NCI-H1105 treated with DMSO at 0.1 percent for 48 hours (cell line): ENCODE data around the gene MAP3K15.

Experiments
- DNase-seq: peaks from one replicate; lab custom pipeline; 2025; lab: John Stamatoyannopoulos, UW

Gene MAP3K15

DNA sequence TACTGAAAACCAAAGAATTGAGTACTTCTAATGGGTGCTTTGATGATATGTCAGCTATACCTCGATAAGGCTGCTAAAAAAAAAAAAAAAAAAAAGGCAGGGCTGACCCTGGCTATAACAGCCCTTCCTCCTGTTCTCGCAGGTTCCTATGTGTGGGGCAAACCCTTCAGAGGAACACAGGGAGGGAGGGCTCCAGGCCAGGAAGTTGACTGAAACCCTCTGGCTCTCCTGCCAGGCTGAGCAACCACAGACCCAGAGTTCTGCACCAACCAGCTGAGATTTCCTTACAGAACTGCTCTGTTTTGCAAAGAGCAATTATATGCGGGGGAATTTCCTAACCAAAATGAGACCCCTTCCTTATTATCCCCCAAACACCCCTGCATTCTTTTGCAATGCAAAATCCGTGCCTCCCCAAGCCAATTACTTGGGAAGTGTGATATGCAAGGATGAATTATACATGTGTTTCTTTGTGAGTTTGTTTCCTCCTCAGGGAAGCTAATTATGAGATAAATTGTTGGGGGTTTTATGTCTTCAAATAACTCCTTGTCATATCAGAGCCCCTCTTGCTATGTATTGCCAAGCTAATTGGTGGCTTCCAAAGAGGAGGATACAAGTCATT is 126.0 kb downstream of the MAP3K15 start:
- no peak for DNase-seq

DNA sequence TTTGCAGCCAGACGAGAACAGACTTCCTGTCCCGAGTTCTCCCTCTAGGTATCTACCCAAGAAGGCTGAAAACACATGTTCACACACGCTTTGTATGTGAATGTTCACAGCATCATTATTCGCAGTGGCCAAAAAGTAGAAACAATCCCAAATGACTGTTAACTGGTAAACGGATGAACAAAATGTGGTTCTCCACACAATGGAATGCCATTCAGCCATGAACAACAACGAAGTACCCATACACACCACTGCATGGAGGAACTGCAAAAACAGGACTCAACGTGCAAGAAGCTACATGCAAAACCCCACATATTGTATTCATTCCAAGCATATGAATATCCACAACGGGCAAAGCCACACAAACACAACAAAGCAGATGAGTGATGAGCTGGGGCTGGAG is 126.6 kb downstream of the MAP3K15 start:
- no peak for DNase-seq

DNA sequence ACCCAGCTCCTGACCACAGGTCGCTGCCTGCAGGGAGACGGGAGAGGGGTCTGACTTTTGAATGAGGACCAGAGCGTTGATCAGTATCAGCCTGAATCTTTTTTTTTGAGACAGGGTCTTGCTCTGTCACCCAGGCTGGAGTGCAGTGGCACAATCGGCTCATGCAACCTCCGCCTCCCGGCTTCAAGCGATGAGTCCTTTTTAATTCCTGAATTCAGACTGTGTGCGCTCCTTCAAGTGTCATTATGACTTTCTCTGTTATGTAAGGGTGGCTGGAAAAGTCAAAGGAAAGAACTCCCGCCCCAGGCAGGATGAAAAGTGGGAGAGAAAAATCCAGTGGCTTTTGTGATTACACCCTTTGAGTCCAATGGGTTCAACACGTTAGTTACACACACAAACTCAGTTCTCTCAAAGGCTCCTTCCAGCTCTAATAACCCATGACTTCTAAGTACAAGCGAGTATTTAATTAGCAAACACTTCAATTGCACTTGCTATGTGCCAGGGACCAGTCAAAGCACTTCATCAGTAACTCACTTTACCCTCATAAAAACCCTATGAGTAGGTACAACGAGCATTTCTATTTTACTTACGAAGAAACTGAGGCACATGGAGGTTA is 127.1 kb downstream of the MAP3K15 start:
- no peak for DNase-seq

DNA sequence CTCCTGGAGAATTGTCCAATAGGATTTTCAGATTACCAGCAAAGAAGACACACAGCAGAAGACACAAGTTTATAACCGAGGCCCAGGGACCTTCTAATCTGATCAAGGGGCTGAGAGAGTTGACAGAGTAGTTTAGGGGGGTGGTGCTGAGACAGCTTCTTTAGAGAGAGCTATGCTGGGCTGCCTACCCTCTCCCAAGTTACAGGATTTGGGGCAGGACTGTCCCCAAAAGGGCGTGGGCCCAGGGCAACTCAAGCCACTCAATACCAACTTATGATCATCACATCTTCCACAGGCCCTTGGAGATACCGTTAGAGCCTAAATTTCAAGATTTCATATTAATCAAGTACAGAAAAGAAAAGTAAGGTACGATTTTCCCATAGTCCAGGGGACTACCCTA is 128.6 kb downstream of the MAP3K15 start:
- no peak for DNase-seq

DNA sequence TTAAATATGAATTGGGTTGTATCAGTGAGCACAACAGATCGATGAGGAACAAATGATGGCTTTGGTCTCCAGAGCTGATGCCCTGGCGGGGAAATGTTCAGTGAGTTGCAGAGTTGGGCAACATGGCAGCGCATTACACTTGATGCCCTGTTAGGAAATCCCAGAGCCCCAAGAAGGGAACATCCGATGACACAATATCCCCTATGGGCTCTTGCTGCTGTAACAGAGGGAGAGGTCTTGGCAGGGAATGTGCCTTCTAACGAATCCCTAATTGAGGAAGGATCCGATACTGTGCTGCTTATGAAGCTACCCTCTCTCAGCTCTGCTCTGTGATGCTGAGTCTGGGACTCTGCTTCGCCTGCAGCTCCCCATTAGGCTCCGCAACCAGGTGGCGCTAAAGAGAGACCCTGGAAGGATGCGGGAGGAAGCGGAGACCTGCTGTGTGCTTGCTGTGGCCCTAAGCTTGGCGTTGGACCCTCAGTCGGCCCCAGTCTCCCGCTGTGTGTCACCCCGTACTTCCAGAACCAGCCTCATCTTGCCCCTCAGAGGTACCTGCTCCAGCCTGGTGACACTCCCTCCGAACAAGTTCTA is 132.7 kb downstream of the MAP3K15 start:
- DNase-seq: no peak

DNA sequence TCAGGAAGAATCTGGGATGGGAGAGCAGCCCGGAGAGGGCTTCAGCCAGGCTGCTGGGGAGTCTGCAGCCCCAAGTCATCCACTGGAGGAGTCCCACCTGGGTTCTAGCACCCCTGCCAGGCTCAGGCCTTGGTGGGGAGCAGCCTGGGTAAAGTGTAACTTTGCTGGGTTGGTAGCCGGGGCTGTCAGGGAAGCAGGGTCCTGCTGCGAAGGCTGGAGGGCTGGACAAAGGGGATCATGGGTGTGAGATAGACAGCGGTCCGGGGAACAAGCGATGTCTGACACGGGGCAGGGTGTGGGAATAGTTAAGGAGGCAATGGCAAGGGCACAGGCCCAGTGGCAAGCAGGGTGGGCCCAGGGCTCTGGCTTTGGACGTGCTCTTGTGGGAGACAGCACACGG is 134.0 kb downstream of the MAP3K15 start:
- no peak for DNase-seq

DNA sequence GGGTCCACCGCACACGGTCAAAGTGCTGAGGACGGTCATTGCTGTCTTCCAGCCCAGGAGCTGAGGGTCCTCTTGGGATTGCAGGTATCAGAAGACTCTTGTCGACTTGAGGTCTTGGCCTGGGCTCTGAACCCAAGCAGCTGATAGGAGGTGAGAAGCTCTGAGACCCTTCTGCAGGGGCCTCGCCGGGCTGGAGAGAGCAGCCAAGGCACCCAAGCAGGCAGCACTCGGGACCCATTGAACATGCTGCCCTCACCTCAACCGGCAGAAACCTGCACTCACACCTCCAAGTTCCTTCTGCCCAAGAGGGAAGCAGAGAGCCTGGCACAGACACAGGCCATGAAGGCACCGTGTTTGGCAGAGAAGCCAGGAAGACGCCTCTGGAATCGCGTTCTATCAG is 137.5 kb downstream of the MAP3K15 start:
- no peak for DNase-seq

DNA sequence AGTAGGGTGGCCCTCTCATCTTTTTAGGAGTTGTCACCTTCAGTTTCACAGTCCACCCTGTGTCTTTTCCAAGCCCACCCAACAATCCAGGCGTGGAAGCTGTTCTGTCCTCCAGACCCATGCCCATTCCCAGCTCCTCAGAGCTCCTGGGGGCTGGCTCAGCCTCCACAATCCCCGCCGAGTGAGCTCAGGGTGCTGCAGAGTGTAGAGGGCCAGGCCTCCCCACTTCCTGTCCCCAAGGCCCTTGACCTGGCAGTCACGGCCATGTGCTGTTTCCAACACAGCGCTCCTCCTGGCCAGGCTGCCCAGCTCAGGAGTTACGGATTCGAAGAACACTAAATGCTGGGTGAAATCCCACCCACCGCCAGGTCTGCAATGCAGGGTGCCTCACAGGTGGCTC is 139.8 kb downstream of the MAP3K15 start:
- DNase-seq: no peak

DNA sequence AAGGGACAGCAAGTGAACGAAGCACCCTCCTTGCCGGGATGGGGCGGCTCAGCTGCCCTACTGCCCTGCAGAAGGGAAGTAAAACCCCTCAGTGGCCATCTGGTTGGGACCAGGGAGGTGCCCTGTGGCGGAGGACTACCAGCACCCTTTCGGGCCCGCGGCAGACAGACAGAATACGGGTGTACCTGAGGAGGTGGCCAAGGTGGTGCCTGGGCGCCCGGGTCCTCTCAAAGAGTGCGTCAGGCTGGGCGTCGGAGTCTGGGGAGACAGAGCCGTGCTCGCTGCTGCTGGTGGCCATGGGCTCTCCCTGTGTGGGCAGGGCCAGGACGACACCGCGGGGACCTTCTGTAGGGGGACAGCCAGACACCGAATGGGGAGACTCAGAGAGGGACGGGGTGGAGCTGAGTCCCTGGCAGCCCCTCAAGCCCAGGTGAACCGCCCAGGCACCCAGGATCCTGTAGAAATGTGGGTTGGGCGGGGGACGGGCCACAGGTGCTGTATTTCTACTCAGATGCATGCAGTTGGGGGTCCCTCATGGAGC is 141.9 kb downstream of the MAP3K15 start:
- DNase-seq: no peak

DNA sequence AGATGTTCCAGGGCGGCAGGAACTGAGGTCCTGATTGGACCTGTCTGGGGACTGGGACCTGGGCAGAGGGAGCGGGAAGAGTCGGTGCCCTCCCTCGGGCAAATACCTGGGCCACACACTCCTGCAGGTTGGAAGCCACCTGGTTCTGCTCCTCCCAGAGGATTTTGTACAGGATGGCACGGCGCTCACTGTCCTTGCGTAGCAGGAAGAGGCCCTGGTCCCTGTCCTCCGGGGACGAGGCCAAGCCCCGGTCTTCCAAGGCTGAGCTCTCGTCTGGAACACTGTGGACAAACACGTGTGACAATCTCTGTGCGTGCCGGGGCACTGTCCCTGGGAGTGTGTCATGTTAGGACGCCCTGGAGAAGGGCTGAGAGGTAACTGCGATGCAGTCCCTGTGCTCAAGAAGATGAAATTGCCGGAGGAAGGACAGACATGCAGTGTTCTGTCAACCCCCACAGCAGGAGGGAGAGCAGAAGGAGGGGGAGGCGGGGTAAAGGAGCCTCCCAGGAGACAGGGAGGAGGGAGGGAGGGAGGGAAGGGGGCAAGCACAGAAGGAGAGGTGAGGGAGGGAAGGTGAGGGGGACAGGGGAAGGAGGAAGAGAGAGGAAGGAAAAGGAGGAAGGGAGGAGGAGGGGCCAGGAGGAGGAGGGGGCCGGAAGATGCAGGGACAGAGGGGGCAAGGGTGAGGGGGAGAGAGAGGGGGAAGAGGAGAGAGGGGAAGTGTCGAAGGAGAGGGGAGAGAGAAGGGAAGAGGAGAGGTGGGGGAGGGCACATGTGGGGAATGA is 142.6 kb downstream of the MAP3K15 start:
- DNase-seq: peak; percentile 52

DNA sequence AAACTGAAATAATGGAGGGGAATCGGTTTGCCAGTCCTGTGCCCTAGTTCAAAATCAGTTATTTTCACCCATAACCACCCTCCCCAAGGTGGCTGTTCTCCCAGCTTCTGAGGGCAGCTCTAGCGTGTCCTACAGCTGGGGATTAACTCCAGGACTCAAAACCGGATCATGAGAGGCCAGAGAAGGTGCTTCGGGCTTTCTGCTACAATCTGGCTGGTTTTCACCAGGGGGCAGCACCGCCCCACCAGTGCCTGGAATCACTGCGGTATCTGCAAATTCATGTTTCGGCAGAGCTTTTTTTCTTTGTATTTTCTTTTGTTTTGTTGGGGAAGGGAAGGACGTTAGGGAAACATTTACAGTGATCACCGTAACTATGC is 143.2 kb downstream of the MAP3K15 start:
- peak; percentile 52 for DNase-seq

DNA sequence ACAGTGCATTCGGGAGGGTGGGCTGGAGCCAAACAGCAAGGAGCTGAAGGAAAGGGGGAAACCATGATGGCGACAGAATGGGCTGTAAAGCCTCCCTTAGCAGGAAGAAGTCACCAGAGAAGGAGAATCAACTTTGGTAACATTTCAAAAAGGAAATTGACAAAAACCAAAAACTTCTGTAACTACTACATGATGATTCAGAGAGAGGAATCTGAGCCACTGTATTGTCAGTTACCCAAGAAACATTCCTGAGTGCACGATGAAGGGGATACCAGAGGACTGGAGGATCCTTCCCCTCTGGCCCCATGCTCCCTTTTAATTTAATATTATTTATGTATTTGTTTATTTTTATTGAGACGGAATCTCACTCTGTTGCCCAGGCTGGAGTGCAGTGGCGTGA is 145.2 kb downstream of the MAP3K15 start:
- DNase-seq: no peak

DNA sequence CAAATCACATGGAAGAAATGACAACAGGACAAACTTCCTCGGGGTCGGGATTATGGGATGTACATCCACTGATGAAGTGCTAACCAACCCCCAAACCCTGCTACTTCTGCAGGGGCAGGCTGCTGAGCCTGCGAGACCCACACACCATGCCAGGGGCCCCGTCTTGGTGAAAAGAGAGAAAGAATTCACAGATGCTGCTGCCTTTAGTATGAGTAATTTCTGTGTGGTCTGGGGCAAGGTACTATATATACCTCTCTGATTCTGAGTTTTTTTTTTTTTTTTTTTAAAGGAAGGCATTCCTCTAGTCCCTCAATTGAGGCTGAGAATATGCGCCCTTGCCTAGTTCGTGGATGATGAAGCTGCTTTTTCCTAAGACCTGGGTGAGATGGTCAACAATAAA is 146.7 kb downstream of the MAP3K15 start:
- DNase-seq: no peak

DNA sequence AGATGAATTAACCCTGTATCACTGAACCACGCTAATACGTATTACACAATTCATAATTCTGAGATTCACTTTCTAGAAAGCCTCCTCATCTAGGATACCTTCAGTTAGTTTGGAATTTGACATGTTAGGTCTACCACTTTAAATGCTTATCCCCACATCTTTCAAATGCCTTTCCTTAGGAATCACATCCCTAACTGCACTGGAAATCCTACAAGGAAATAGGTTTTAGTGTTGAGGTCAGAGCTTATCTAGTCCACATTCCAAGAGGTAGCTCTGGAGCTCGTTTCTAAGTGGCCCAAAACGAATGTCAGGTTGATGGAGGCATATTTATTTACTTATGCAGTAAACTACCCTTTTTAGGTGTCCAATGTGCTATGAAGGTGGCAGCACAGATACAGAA is 153.6 kb downstream of the MAP3K15 start:
- DNase-seq: no peak

DNA sequence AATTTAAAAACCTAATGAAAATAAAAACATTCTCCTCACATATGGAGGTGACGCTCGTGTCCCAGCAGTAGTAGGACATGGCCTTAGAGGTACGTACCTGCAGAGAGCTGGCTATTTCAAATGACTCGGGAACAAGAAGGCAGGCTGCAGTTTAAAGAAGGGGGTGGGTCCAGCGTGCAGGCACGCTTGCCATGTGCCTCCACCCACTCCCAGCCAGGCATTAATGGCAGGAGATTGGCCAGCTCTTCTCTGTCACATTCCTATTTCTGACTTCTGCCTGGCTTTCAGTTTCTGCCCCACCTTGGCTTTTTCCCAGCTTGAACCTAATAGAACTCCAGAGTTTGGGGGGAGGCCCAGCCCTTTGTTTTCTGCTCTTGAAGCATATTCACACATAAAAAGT is 154.4 kb downstream of the MAP3K15 start:
- no peak for DNase-seq

DNA sequence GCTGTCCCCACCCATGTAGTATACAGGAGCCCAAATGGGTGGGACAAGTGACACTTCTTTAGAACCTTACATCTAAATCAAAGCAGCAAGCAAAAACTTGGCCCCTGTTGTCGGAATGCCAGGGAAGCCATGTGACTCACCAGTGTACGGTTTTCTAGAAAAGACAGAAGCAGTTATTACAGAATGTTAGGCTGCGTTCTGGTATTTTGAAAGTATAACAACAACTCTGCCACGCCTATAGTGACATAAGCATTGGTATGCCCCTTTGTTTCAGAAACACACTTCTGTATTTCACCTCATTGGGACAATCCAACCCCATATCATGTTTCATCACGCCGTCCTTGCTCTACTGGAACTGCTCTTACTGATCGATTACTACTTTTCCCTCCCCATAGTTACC is 156.8 kb downstream of the MAP3K15 start:
- no peak for DNase-seq

DNA sequence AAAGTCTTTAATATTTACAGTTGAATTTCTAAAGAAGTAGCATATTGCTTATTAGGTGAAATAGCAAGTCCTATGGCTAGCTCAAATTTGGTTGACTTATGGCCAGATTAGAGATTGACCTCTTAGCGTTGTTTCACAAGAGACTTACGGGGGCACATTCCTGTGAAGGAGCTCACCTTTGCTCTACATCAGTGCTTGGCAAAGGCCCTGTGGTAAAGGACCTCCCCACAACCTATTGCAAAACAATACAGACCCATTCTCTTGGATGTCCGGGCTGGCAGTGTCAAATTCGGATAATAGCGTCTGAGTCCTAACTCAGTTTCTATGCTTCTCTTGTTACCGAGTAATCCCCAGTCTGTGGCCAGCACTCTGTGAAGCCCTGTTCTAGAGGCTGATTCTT is 160.7 kb downstream of the MAP3K15 start:
- DNase-seq: no peak

DNA sequence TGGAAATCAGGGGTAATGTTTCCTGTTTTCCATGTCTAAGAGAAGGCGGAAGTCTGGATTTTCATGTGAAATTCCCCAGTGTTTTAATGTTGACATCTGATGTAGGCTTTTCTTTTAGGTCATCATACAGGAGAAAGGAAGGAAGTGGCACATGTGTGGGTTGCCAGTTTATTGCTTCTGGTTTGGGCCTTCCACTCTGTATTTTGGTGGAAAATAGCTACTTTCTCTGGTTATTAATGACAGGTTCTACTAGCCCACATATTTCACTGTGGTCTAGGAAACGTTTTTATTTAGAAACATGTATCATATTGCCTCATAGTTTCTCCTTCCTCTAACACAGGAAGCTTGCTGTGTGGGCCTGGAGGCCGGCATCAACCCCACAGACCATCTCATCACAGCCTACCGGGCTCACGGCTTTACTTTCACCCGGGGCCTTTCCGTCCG is 164.3 kb downstream of the MAP3K15 start:
- DNase-seq: no peak

DNA sequence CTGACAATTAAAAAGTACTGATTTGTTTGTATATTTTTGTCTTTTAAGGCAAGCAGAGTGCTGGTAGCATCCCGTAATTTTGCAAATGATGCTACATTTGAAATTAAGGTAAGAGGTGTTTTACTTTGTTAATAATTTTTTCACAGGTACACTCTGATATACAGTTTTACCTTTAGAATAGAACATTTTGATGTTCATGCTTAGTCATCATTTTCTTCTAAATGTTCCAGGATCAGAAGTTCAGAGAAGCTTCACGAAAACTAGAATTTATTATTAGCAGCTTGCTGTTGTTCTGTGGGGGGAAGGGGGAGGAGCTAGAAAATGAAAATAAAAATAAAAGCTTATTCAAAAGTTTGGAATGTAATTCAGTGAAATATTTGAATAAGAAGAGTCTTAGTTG is 166.0 kb downstream of the MAP3K15 start:
- DNase-seq: no peak

DNA sequence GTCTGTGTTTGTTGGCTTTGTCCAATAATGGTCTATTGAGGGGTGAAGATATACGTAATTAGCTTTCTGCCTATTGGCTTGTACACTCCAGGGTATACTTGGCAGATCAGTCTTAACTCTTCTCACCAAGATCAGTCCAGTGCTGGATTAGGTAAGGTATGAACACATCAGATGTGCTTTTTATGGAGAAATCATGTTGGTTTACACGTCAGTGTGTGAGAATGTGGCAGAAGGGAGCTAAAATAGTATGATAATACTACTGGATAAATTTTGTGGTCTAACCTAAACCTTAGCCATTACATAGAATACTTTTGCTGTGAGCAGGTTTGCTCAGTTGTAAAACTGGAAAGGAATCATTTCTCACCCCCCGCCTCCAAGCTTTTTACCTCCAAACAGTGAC is 167.4 kb downstream of the MAP3K15 start:
- no peak for DNase-seq

DNA sequence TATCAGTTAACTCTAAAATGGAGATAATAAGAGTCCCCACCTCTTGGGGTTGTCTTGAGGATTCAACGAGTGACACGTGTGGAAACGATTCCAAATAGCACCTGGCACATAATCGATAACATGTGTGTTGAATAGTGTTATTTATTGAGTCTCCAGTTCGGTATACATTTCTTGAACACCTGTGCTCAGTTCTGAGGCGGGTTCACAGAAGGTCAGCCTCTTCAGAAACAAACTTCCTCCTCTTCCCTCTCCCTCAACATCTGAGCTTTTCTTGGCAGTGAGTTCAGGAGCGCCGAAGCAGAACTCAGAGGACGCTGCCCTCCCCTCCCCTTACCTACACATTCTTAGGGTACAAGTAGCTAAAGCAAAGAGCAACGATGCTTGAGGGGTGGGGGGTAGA is 170.6 kb downstream of the MAP3K15 start:
- DNase-seq: no peak

DNA sequence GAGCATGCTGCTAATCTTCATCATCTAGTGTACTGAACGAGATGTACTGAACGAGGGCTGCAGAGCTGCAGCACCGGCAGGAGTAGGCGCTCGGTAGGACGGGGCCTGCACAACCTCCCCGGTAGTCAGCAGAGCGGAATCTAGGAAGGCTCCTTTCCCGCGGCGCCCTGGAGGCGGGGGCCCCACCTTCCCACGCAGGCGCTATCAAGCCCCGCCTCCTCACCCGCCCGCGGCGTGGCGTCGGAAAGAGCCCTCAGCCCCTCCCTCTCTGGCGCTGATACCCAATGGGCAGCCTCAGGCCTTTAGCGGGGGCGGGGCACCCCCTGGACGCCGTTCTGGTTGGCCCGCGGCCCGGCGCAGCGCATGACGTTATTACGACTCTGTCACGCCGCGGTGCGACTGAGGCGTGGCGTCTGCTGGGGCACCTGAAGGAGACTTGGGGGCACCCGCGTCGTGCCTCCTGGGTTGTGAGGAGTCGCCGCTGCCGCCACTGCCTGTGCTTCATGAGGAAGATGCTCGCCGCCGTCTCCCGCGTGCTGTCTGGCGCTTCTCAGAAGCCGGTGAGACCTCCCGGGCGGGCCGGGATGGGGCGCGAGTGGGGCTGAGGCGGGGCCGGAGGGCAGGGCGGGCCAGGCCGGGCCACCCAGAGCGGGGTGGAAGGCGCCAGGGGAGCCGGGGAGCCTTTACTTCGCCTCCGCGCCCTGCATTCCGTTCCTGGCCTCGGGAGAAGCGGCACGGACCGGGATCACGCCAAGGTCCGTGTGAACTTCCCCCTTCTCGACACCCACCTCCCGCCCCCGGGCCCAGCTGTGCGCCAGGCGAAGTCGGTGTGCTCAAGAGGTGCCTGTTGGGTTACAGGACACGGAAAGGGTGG is 171.5 kb downstream of the MAP3K15 start, which contains the start of gene PDHA1:
Gene PDHA1 (plus strand): TSS at position 393 of the 874 bp plus-strand sequence. CDS start 111 bp downstream, at position 504.
- DNase-seq: peak; percentile 88
